Measurements from ENCODE around the gene SNAPC2.

SNAPC2 gene

GRCh38 chr19:7919610-7920518 is at the start of gene SNAPC2:
SNAPC2 (plus strand) TSS chr19:7920338; CDS start chr19:7920367, 29 bp downstream.
- DNase-seq: peak; percentile 86

- no peak for DNase-seq
Measured at GRCh38 chr19:7870571-7871436, 49.3 kb upstream of the SNAPC2 start.

GRCh38 chr19:7871437-7872305 is 48.5 kb upstream of the SNAPC2 start:
- DNase-seq: peak; percentile 49

GRCh38 chr19:7872306-7873204 is 47.6 kb upstream of the SNAPC2 start:
- DNase-seq: no peak

- DNase-seq: no peak
Measured at GRCh38 chr19:7873304-7874075, 46.6 kb upstream of the SNAPC2 start.

- DNase-seq: no peak
Measured at GRCh38 chr19:7874076-7874896, 45.9 kb upstream of the SNAPC2 start, which contains the start of gene PRR36. PRR36 (minus strand) TSS chr19:7874390; CDS start chr19:7873689, 701 bp downstream.

- no peak for DNase-seq
Measured at GRCh38 chr19:7874897-7875273, 45.3 kb upstream of the SNAPC2 start.

- DNase-seq: no peak
Measured at GRCh38 chr19:7877249-7877836, 42.8 kb upstream of the SNAPC2 start.

GRCh38 chr19:7879111-7879807 is 40.9 kb upstream of the SNAPC2 start:
- DNase-seq: no peak

- DNase-seq: no peak
Measured at GRCh38 chr19:7879836-7880235, 40.3 kb upstream of the SNAPC2 start.

GRCh38 chr19:7881910-7882309 is 38.2 kb upstream of the SNAPC2 start:
- no peak for DNase-seq

- no peak for DNase-seq
Measured at GRCh38 chr19:7883105-7883504, 37.0 kb upstream of the SNAPC2 start.

- no peak for DNase-seq
Measured at GRCh38 chr19:7883796-7884570, 36.2 kb upstream of the SNAPC2 start.

GRCh38 chr19:7885818-7886217 is 34.3 kb upstream of the SNAPC2 start:
- no peak for DNase-seq

GRCh38 chr19:7887408-7888144 is 32.6 kb upstream of the SNAPC2 start:
- DNase-seq: no peak

GRCh38 chr19:7888145-7888825 is 31.9 kb upstream of the SNAPC2 start, which contains the start of gene LRRC8E:
LRRC8E (plus strand) TSS chr19:7888510; CDS start chr19:7895604, 7,094 bp downstream.
- DNase-seq: peak; percentile 53
